ENCODE results near the gene DHRS7B. TPM values are rescaled to one million over a fixed set of nuclear protein-coding genes. Genes with fewer than 3 reads are reported as not detected.

The DHRS7B gene
- total and polyA plus RNA-seq, 4 donors, result 14.3 to 21.9 (median 18.7) TPM

DNA sequence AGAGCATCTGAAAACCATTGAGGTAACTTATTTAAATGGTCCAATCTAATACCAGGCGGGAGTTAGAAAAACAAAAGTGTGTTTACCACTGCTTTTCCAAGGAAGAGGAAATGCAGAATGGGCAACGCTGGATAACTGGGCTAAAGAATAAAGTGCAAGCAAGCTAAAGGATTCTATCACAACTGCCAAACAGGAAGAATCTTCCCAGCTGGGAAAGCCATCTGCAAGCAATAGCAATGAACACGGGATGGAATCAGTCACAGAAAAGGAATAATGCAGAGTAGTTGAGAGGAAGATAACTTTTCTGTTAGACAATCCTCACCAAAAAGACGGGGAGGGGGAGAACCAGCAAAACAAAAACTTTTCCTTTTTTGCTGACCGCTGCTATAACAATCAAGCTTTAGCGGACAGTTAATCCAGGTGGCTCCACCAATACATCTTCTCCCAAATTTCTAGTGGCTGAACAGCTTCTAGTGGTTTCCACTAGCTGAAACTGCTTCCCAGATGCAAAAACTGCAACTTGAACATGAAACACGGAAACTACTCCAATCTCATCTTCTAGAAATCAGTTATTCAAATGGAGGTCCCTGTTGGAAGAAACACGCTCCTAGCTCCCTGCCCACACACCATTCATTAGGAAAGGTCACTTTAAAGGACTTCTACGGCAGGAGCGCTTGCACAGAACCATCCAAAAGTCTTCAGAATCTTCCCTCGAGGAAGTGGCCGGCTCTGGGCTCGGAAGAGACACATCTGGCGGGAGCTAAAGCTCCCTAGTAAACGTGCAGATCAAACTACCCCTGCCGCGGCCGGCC is 86.3 kb downstream of the DHRS7B start:
- Histone ChIP-seq H3K36me3 (ENCODE audit: control insufficient read depth in 4 of 4, insufficient read depth in 3 of 4, low read depth in 1 of 4, low read length in 3 of 4) (peaks cover 2 to 7% (median 4%) of the 10 kb centered on the region in 4 donors), H3K9me3 (ENCODE audit: control insufficient read depth in 4 of 4, low read length in 3 of 4) (no peaks in the 10 kb centered on the region), H3K4me3 (ENCODE audit: low read depth in 1 of 3, low read length in 3 of 3) (peak overlapping the region; percentile 81 to 93 (median 83)), H3K9ac (ENCODE audit: low read depth in 1 of 2, low read length in 2 of 2) (peak overlapping the region; percentile 77 to 94), H3K27me3 (ENCODE audit: control insufficient read depth in 4 of 4, insufficient read depth in 4 of 4, low read length in 3 of 4) (no peaks in the 10 kb centered on the region), H3K27ac (ENCODE audit: low read depth in 1 of 2, low read length in 2 of 2) (peak overlapping the region; percentile 80 to 89), H3K4me1 (ENCODE audit: control insufficient read depth in 4 of 4, insufficient read depth in 4 of 4, low read length in 3 of 4) (peaks cover 9 to 41% (median 27%) of the 10 kb centered on the region in 4 donors)
- 13% methylated on average over 18 of the region's 18 CpGs for WGBS
- no peak for DNase-seq (ENCODE audit: low spot score)
- TF ChIP-seq GABPA (IDR thresholded peaks at IDR 0.05 in 1 of 2, conservative IDR thresholded peaks at IDR 0.05 in 1 of 2), result no peak
- no peak for TF ChIP-seq EGR1 (IDR thresholded peaks at IDR 0.05; ENCODE audit: low read depth in 2 of 2)
- no peak for TF ChIP-seq YY1 (IDR thresholded peaks at IDR 0.05)
- no peak for TF ChIP-seq SP1 (IDR thresholded peaks at IDR 0.05)
- TF ChIP-seq HNF4A (conservative IDR thresholded peaks at IDR 0.05), result no peak
- no peak for TF ChIP-seq JUND (IDR thresholded peaks at IDR 0.05)
- TF ChIP-seq, protein P1, sequence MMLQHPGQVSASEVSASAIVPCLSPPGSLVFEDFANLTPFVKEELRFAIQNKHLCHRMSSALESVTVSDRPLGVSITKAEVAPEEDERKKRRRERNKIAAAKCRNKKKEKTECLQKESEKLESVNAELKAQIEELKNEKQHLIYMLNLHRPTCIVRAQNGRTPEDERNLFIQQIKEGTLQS (IDR thresholded peaks at IDR 0.05), result no peak

DNA sequence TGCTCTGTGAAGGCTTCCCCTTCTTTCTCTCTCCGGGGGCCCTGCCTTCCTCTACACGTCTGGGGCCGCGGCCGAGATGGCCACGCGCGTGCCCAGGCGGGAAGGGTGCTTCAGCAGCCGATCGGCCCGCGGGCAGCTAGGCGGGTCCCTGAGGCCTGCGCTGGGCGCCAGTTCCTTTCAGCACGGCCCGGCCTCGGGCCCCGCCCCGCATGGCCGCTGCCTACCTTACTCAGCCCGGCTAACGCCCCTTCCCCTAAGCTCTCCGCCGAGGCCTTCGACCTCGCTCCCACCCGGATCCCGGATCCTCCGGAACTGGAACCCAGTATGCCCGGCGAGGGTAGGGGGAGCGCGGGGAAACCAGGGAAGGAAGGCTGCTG is 86.9 kb downstream of the DHRS7B start:
- Histone ChIP-seq H3K27ac (ENCODE audit: low read depth in 1 of 2, low read length in 2 of 2) (peak overlapping the region; percentile 80 to 89), H3K9ac (ENCODE audit: low read depth in 1 of 2, low read length in 2 of 2) (peak overlapping the region; percentile 77 to 94), H3K27me3 (ENCODE audit: control insufficient read depth in 4 of 4, insufficient read depth in 4 of 4, low read length in 3 of 4) (no peaks in the 10 kb centered on the region), H3K4me1 (ENCODE audit: control insufficient read depth in 4 of 4, insufficient read depth in 4 of 4, low read length in 3 of 4) (peaks cover 9 to 41% (median 27%) of the 10 kb centered on the region in 4 donors), H3K4me3 (ENCODE audit: low read depth in 1 of 3, low read length in 3 of 3) (peak overlapping the region; percentile 81 to 93 (median 83)), H3K36me3 (ENCODE audit: control insufficient read depth in 4 of 4, insufficient read depth in 3 of 4, low read depth in 1 of 4, low read length in 3 of 4) (peaks cover 0 to 7% (median 3%) of the 10 kb centered on the region in 4 donors), H3K9me3 (ENCODE audit: control insufficient read depth in 4 of 4, low read length in 3 of 4) (no peaks in the 10 kb centered on the region)
- WGBS, result under 1% methylated on average over 35 of the region's 35 CpGs
- TF ChIP-seq RAD21 (IDR thresholded peaks at IDR 0.05), result no peak
- no peak for TF ChIP-seq EGR1 (IDR thresholded peaks at IDR 0.05; ENCODE audit: low read depth in 2 of 2)
- TF ChIP-seq, protein P2, sequence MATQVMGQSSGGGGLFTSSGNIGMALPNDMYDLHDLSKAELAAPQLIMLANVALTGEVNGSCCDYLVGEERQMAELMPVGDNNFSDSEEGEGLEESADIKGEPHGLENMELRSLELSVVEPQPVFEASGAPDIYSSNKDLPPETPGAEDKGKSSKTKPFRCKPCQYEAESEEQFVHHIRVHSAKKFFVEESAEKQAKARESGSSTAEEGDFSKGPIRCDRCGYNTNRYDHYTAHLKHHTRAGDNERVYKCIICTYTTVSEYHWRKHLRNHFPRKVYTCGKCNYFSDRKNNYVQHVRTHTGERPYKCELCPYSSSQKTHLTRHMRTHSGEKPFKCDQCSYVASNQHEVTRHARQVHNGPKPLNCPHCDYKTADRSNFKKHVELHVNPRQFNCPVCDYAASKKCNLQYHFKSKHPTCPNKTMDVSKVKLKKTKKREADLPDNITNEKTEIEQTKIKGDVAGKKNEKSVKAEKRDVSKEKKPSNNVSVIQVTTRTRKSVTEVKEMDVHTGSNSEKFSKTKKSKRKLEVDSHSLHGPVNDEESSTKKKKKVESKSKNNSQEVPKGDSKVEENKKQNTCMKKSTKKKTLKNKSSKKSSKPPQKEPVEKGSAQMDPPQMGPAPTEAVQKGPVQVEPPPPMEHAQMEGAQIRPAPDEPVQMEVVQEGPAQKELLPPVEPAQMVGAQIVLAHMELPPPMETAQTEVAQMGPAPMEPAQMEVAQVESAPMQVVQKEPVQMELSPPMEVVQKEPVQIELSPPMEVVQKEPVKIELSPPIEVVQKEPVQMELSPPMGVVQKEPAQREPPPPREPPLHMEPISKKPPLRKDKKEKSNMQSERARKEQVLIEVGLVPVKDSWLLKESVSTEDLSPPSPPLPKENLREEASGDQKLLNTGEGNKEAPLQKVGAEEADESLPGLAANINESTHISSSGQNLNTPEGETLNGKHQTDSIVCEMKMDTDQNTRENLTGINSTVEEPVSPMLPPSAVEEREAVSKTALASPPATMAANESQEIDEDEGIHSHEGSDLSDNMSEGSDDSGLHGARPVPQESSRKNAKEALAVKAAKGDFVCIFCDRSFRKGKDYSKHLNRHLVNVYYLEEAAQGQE (IDR thresholded peaks at IDR 0.05), result no peak
- no peak for TF ChIP-seq NR2F2 (IDR thresholded peaks at IDR 0.05)
- no peak for TF ChIP-seq HNF4A (conservative IDR thresholded peaks at IDR 0.05)
- TF ChIP-seq SP1 (IDR thresholded peaks at IDR 0.05), result no peak
- TF ChIP-seq, protein P3, sequence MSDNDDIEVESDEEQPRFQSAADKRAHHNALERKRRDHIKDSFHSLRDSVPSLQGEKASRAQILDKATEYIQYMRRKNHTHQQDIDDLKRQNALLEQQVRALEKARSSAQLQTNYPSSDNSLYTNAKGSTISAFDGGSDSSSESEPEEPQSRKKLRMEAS (IDR thresholded peaks at IDR 0.05), result no peak
- no peak for TF ChIP-seq GABPA (IDR thresholded peaks at IDR 0.05 in 1 of 2, conservative IDR thresholded peaks at IDR 0.05 in 1 of 2)
- TF ChIP-seq YY1 (IDR thresholded peaks at IDR 0.05), result no peak
- TF ChIP-seq, protein P4, sequence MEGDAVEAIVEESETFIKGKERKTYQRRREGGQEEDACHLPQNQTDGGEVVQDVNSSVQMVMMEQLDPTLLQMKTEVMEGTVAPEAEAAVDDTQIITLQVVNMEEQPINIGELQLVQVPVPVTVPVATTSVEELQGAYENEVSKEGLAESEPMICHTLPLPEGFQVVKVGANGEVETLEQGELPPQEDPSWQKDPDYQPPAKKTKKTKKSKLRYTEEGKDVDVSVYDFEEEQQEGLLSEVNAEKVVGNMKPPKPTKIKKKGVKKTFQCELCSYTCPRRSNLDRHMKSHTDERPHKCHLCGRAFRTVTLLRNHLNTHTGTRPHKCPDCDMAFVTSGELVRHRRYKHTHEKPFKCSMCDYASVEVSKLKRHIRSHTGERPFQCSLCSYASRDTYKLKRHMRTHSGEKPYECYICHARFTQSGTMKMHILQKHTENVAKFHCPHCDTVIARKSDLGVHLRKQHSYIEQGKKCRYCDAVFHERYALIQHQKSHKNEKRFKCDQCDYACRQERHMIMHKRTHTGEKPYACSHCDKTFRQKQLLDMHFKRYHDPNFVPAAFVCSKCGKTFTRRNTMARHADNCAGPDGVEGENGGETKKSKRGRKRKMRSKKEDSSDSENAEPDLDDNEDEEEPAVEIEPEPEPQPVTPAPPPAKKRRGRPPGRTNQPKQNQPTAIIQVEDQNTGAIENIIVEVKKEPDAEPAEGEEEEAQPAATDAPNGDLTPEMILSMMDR (IDR thresholded peaks at IDR 0.05; ENCODE audit: low read depth, low read length, missing input control), result no peak
- no peak for TF ChIP-seq FOXA1 (IDR thresholded peaks at IDR 0.05)
- TF ChIP-seq JUND (IDR thresholded peaks at IDR 0.05), result no peak
- no peak for TF ChIP-seq RXRA (IDR thresholded peaks at IDR 0.05)
- no peak for TF ChIP-seq FOXA2 (IDR thresholded peaks at IDR 0.05)
- TF ChIP-seq, protein P1 (IDR thresholded peaks at IDR 0.05), result no peak
- no peak for TF ChIP-seq HNF4G (IDR thresholded peaks at IDR 0.05)
- TF ChIP-seq TAF1 (conservative IDR thresholded peaks at IDR 0.05), result no peak
- DNase-seq (ENCODE audit: low spot score), result peak; percentile 62

All from liver (tissue), 9 donors.